Activated B cell treated with CpG ODN at 0.5 μM for 24 hours (primary cell): Measurements from ENCODE around the gene ERBB4. TPM values are rescaled to one million over a fixed set of nuclear protein-coding genes. Genes with fewer than 3 reads are reported as not detected.

Experiments
- ATAC-seq: fragments of 200-7000 bp; cut with Tn5 transposase; one replicate; pipeline ENCODE4 v1.10.0; 2021; ENCODE audit warnings: low read depth, mild to moderate bottlenecking, moderate library complexity
- CTCF ChIA-PET: fragments of 350-600 bp; sonication (Branson Sonifier 250); formaldehyde crosslinking; loops from one replicate; lab custom pipeline; 2021; ENCODE audit warnings: antibody characterized with exemption; lab: Charles Lee
- POLR2A ChIA-PET: fragments of 350-600 bp; sonication (Branson Sonifier 250); formaldehyde crosslinking; loops from one replicate; lab custom pipeline; 2021; ENCODE audit warnings: antibody characterized with exemption; lab: Charles Lee
- DNase-seq: peaks from one replicate; pipeline ENCODE4 v3.0.0; 2022
- H3K27ac Mint-ChIP-seq: one replicate; pipeline ENCODE4 v1.8.0; 2020; ENCODE audit warnings: mixed read lengths
- H3K27me3 Mint-ChIP-seq: one replicate; pipeline ENCODE4 v1.8.0; 2021; ENCODE audit warnings: mixed read lengths
- H3K36me3 Mint-ChIP-seq: one replicate; pipeline ENCODE4 v1.8.0; 2021; ENCODE audit warnings: low read depth, mixed read lengths
- H3K4me1 Mint-ChIP-seq: one replicate; pipeline ENCODE4 v1.8.0; 2021; ENCODE audit warnings: mixed read lengths
- H3K4me3 Mint-ChIP-seq: one replicate; pipeline ENCODE4 v1.8.0; 2020; ENCODE audit warnings: mild to moderate bottlenecking, mixed read lengths
- H3K9me3 Mint-ChIP-seq: one replicate; pipeline ENCODE4 v1.8.0; 2020; ENCODE audit warnings: mixed read lengths
- CTCF ChIP-seq: fragments of 200-600 bp; IDR thresholded peaks from one replicate; pipeline ENCODE4 v1.8.0; 2022; ENCODE audit warnings: antibody characterized with exemption, mild to moderate bottlenecking
- intact Hi-C: fragments of 100-400 bp; cut with micrococcal nuclease; formaldehyde crosslinking; loops from one replicate; pipeline ENCODE4 v1.15.1; 2024
- total RNA-seq: library from RNA; stranded (reverse); gene quantifications from 2 replicates; pipeline ENCODE4 v1.2.3, GENCODE V29; 2022

The ERBB4 gene
- total RNA-seq, 1 donor from 2014 or later = not detected

- DNase-seq (no peak), ATAC-seq (no peak)
- ChIA-PET POLR2A (no interaction called here), CTCF (no interaction called here)
- intact Hi-C loops = no loop called here
- TF ChIP-seq CTCF = no peak
- Mint-ChIP-seq H3K4me1 (no peaks in the 10 kb centered on the region), H3K36me3 (no peaks in the 10 kb centered on the region), H3K9me3 (no peaks in the 10 kb centered on the region), H3K27ac (no peak overlapping the region), H3K27me3 (no peaks in the 10 kb centered on the region), H3K4me3 (no peak overlapping the region)
Measured at GRCh38 chr2:212294816-212295215, 243.8 kb downstream of the ERBB4 start.

- DNase-seq (no peak), ATAC-seq (no peak)
- Mint-ChIP-seq H3K9me3 (no peaks in the 10 kb centered on the region), H3K27ac (no peak overlapping the region), H3K36me3 (no peaks in the 10 kb centered on the region), H3K4me3 (no peak overlapping the region), H3K4me1 (no peaks in the 10 kb centered on the region), H3K27me3 (no peaks in the 10 kb centered on the region)
- intact Hi-C loops = no loop called here
- CTCF ChIA-PET = no interaction called here
- POLR2A ChIA-PET = no interaction called here
- no peak for TF ChIP-seq CTCF
Measured at GRCh38 chr2:212289301-212289700, 249.3 kb downstream of the ERBB4 start.

- intact Hi-C loops = no loop called here
- ChIA-PET CTCF (no interaction called here), POLR2A (no interaction called here)
- Mint-ChIP-seq H3K4me3 (no peak overlapping the region), H3K27me3 (no peaks in the 10 kb centered on the region), H3K27ac (no peak overlapping the region), H3K36me3 (no peaks in the 10 kb centered on the region), H3K9me3 (no peaks in the 10 kb centered on the region), H3K4me1 (no peaks in the 10 kb centered on the region)
- no peak for TF ChIP-seq CTCF
- no peak for ATAC-seq
- DNase-seq = no peak
Measured at GRCh38 chr2:212288308-212288707, 250.3 kb downstream of the ERBB4 start.

GRCh38 chr2:212284166-212284565 lies 254.4 kb downstream of the ERBB4 start:
- POLR2A ChIA-PET = no interaction called here
- intact Hi-C loops = no loop called here
- no peak for TF ChIP-seq CTCF

GRCh38 chr2:212282671-212283261 lies 255.8 kb downstream of the ERBB4 start:
- Mint-ChIP-seq H3K27ac (no peak overlapping the region), H3K36me3 (no peaks in the 10 kb centered on the region), H3K27me3 (no peaks in the 10 kb centered on the region), H3K4me3 (no peak overlapping the region), H3K4me1 (no peaks in the 10 kb centered on the region), H3K9me3 (no peaks in the 10 kb centered on the region)
- intact Hi-C loops = no loop called here
- TF ChIP-seq CTCF = no peak
- ChIA-PET POLR2A (no interaction called here), CTCF (no interaction called here)
- no peak for DNase-seq
- ATAC-seq = no peak

More at GRCh38 chr2:212284166-212284565, 254.4 kb downstream of the ERBB4 start:
- DNase-seq (no peak), ATAC-seq (no peak)
- Mint-ChIP-seq H3K4me3 (no peak overlapping the region), H3K27ac (no peak overlapping the region), H3K9me3 (no peaks in the 10 kb centered on the region), H3K4me1 (no peaks in the 10 kb centered on the region), H3K27me3 (no peaks in the 10 kb centered on the region), H3K36me3 (no peaks in the 10 kb centered on the region)
- CTCF ChIA-PET = no interaction called here
